PC-3 (cell line): Measurements from ENCODE around the gene TCTN2. TPM values are rescaled to one million over a fixed set of nuclear protein-coding genes. Genes with fewer than 3 reads are reported as not detected.

Experiments
- ATAC-seq: fragments of 200-7000 bp; cut with Tn5 transposase; 2 replicates; pipeline ENCODE4 v1.9.1; 2020; ENCODE audit warnings: mild to moderate bottlenecking, moderate library complexity
- BruUV-seq: library from RNA; stranded (reverse); fragments of 400-500 nt; replicated peaks from 2 replicates; lab custom pipeline; 2021; lab: Mats Ljungman, UMichigan
- CTCF ChIA-PET: fragments of 300-600 bp; sonication (Branson Sonifier 250); formaldehyde crosslinking; loops from one replicate; lab custom pipeline; 2022; ENCODE audit warnings: antibody characterized with exemption; lab: Charles Lee
- POLR2A ChIA-PET: fragments of 300-600 bp; sonication (Branson Sonifier 250); formaldehyde crosslinking; loops from one replicate; lab custom pipeline; 2022; ENCODE audit warnings: antibody characterized with exemption; ENCODE audit not compliant: unreplicated experiment; lab: Charles Lee
- DNase-seq: peaks from one replicate; pipeline ENCODE4 v3.0.0-alpha.2; 2015
- H2AFZ ChIP-seq: fragments of 300-600 bp; sonication (generic); 2 replicates; pipeline ENCODE4 v1.6.0; 2016; ENCODE audit warnings: antibody characterized with exemption, low read length
- H3F3A ChIP-seq: fragments of 300-600 bp; sonication (generic); one replicate; pipeline ENCODE4 v1.6.0; 2017; ENCODE audit warnings: antibody characterized with exemption, low read length, control low read depth, mild to moderate bottlenecking; ENCODE audit not compliant: unreplicated experiment
- H3K27ac ChIP-seq: fragments of 300-600 bp; sonication (generic); 2 replicates; pipeline ENCODE4 v1.5.1; 2016; ENCODE audit warnings: mild to moderate bottlenecking, low read length
- H3K27me3 ChIP-seq: fragments of 300-600 bp; sonication (generic); 2 replicates; pipeline ENCODE4 v1.6.1; 2016; ENCODE audit warnings: low read length, mixed read lengths
- H3K36me3 ChIP-seq: fragments of 300-600 bp; sonication (generic); 2 replicates; pipeline ENCODE4 v1.6.1; 2016; ENCODE audit warnings: low read depth, mixed run types, low read length, mixed read lengths
- H3K4me1 ChIP-seq: fragments of 300-600 bp; sonication (generic); 2 replicates; pipeline ENCODE4 v1.5.1; 2016; ENCODE audit warnings: low read length; ENCODE audit not compliant: insufficient read depth
- H3K4me2 ChIP-seq: fragments of 300-600 bp; sonication (generic); 2 replicates; pipeline ENCODE4 v1.6.0; 2016; ENCODE audit warnings: low read length
- H3K4me3 ChIP-seq: fragments of 300-600 bp; sonication (generic); 2 replicates; pipeline ENCODE4 v1.5.1; 2016; ENCODE audit warnings: mild to moderate bottlenecking, low read length, mixed read lengths
- H3K79me2 ChIP-seq: fragments of 300-600 bp; sonication (generic); 2 replicates; pipeline ENCODE4 v1.6.1; 2017; ENCODE audit warnings: low read length, mixed read lengths
- H3K9ac ChIP-seq: fragments of 300-600 bp; sonication (generic); 2 replicates; pipeline ENCODE4 v1.6.0; 2016; ENCODE audit warnings: mild to moderate bottlenecking, low read length
- H3K9me2 ChIP-seq: fragments of 300-600 bp; sonication (generic); replicated peaks from 2 replicates; pipeline ENCODE4 v1.6.1; 2016; ENCODE audit warnings: mixed run types, low read length, mixed read lengths
- H3K9me3 ChIP-seq: fragments of 300-600 bp; sonication (generic); 2 replicates; pipeline ENCODE4 v1.6.1; 2016; ENCODE audit warnings: low read length, mixed read lengths
- H4K20me1 ChIP-seq: fragments of 300-600 bp; sonication (generic); 2 replicates; pipeline ENCODE4 v1.6.1; 2016; ENCODE audit warnings: low read length, mixed read lengths
- CTCF ChIP-seq: fragments of 300-600 bp; sonication (generic); conservative IDR thresholded peaks from 2 replicates; pipeline ENCODE4 v1.5.1; 2017; ENCODE audit warnings: antibody characterized with exemption, low read depth, mild to moderate bottlenecking, low read length
- EZH2 ChIP-seq: fragments of 300-600 bp; sonication (generic); IDR thresholded peaks from one replicate; pipeline ENCODE4 v1.6.1; 2017; ENCODE audit warnings: antibody characterized with exemption, mild to moderate bottlenecking, low read length; ENCODE audit not compliant: unreplicated experiment
- EZH2phosphoT487 ChIP-seq: fragments of 300-600 bp; sonication (generic); IDR thresholded peaks from 2 replicates; pipeline ENCODE4 v1.6.1; 2018; ENCODE audit warnings: mild to moderate bottlenecking, antibody characterized with exemption, low read length, borderline replicate concordance
- intact Hi-C: fragments of 100-400 bp; cut with micrococcal nuclease; formaldehyde crosslinking; loops from 2 replicates; pipeline ENCODE4 v1.9.0; 2023
- total RNA-seq: library from RNA; depleted of rRNA; stranded (reverse); fragments of >200 nt; gene quantifications from 2 replicates; pipeline ENCODE4 v1.2.3, GENCODE V29; 2014

Gene TCTN2
- total RNA-seq, 1 experiment from 2014 or later = 15.8 TPM

DNA sequence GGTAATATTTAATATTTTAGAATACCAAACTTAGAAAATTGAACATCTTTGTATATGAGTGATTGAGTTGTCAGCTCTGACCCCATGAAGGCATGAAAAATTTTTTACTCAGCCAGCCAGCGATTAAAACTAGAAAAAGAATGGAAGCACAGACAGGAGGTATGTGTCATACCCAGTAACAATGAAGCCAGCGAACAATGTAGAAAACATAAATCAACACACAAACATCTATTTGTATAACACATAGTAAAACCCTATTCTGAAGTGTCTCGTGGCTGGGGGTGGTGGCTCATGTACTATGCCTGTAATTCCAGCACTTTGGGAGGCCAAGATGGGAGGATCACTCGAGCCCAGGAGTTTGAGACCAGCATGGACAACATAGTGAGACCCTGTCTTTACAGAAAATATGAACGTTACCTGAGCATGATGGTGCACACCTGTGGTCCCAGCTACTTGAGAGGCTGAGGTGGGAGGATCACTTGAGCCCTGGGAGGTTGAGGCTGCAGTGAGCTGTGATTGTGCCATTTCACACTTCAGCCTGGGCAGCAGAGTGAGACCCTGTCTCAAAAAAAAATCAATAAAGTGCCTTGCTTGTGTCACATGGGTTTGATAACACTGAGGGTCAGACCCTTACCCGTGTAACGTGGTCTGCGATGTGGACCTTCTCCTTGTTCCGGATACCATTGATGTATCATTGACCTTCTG, 5.9 kb downstream of the TCTN2 start:
- ChIA-PET POLR2A (no interaction called here), CTCF (no interaction called here)
- TF ChIP-seq EZH2phosphoT487 (no peak), EZH2 (no peak)
- Histone ChIP-seq H3K4me3 (no peak overlapping the region), H3K9ac (no peak overlapping the region), H2AFZ (no peak overlapping the region), H3K79me2 (no peaks in the 10 kb centered on the region), H4K20me1 (no peaks in the 10 kb centered on the region), H3K4me1 (peaks cover 9% of the 10 kb centered on the region; the same call in 1 of the 2 replicates), H3K9me2 (no peaks in the 10 kb centered on the region), H3K27ac (no peak overlapping the region), H3K36me3 (no peaks in the 10 kb centered on the region; the same call in 1 of the 2 replicates), H3K9me3 (no peaks in the 10 kb centered on the region), H3K4me2 (no peak overlapping the region), H3F3A (no peaks in the 10 kb centered on the region), H3K27me3 (no peaks in the 10 kb centered on the region)
- intact Hi-C loops = no loop called here
- DNase-seq (no peak), ATAC-seq (peak; percentile 31; the same call in 1 of the 2 replicates)
- no TSS peak for BruUV-seq

- no peak overlapping the region for H3K27ac ChIP-seq
- no peak overlapping the region for H3K4me3 ChIP-seq
- H3K36me3 ChIP-seq = peaks cover 4% of the 10 kb centered on the region; the same call in 1 of the 2 replicates
- no peaks in the 10 kb centered on the region for H3K27me3 ChIP-seq
- H3K9me3 ChIP-seq = no peaks in the 10 kb centered on the region
- DNase-seq (no peak), ATAC-seq (no peak)
- no peaks in the 10 kb centered on the region for H3K9me2 ChIP-seq
- H4K20me1 ChIP-seq = no peaks in the 10 kb centered on the region
- no peak overlapping the region for H2AFZ ChIP-seq
- H3K79me2 ChIP-seq = no peaks in the 10 kb centered on the region
- no peak for TF ChIP-seq CTCF
- TF ChIP-seq EZH2phosphoT487 = no peak
- POLR2A ChIA-PET = no interaction called here
- no peak overlapping the region for H3K9ac ChIP-seq
- no peak overlapping the region for H3K4me2 ChIP-seq
- no peaks in the 10 kb centered on the region for H3K4me1 ChIP-seq
- CTCF ChIA-PET = interaction anchor here (0.5 to 1.1 kb wide), 2 partner anchors 96 to 133 kb away, joined by 3 to 4 read pairs; no protein-coding TSS in a partner anchor
- BruUV-seq = no TSS peak
- H3F3A ChIP-seq = no peaks in the 10 kb centered on the region
- intact Hi-C loops = no loop called here
These were observed 8.1 kb downstream of the TCTN2 start for GRCh38 chr12:123678981-123679380.

- no peak for ATAC-seq
- no peaks in the 10 kb centered on the region for H3K9me3 ChIP-seq
- intact Hi-C loops = no loop called here
- H3K79me2 ChIP-seq = no peaks in the 10 kb centered on the region
- TF ChIP-seq CTCF (no peak), EZH2phosphoT487 (no peak), EZH2 (no peak)
- ChIA-PET CTCF (no interaction called here), POLR2A (no interaction called here)
- no peak overlapping the region for H2AFZ ChIP-seq
- H3K4me1 ChIP-seq = no peaks in the 10 kb centered on the region
- no peaks in the 10 kb centered on the region for H3K9me2 ChIP-seq
- H3K9ac ChIP-seq = no peak overlapping the region
- H3K27me3 ChIP-seq = no peaks in the 10 kb centered on the region
- H3K36me3 ChIP-seq = peaks cover 4% of the 10 kb centered on the region; the same call in 1 of the 2 replicates
- no peak for DNase-seq
- no peak overlapping the region for H3K27ac ChIP-seq
- no peak overlapping the region for H3K4me3 ChIP-seq
- H4K20me1 ChIP-seq = no peaks in the 10 kb centered on the region
- H3K4me2 ChIP-seq = no peak overlapping the region
- no TSS peak for BruUV-seq
- H3F3A ChIP-seq = no peaks in the 10 kb centered on the region
These were observed 10.7 kb downstream of the TCTN2 start for GRCh38 chr12:123681605-123682004.
